H9 (cell line): ENCODE data around the gene DGKB. TPM values are rescaled to one million over a fixed set of nuclear protein-coding genes. Genes with fewer than 3 reads are reported as not detected.

Experiments used
- DNase-seq: peaks from one replicate; pipeline ENCODE4 v3.0.0-alpha.2; 2017
- H2AFZ ChIP-seq: one replicate; pipeline ENCODE4 v1.6.1; 2013; ENCODE audit warnings: mild to moderate bottlenecking, low read length, control low read depth, moderate library complexity
- H2AK5ac ChIP-seq: 2 replicates; pipeline ENCODE4 v1.6.1; 2013; ENCODE audit warnings: low read length, control low read depth, mixed read lengths; ENCODE audit not compliant: insufficient read length
- H2BK120ac ChIP-seq: one replicate; pipeline ENCODE4 v1.6.1; 2013; ENCODE audit warnings: low read depth, mild to moderate bottlenecking, low read length, control low read depth, inconsistent platforms; ENCODE audit not compliant: poor library complexity, severe bottlenecking
- H2BK12ac ChIP-seq: 2 replicates; pipeline ENCODE4 v1.6.1; 2013; ENCODE audit warnings: low read length, control low read depth, mixed read lengths, low read depth; ENCODE audit not compliant: insufficient read length
- H2BK15ac ChIP-seq: 2 replicates; pipeline ENCODE4 v1.6.1; 2013; ENCODE audit warnings: low read depth, low read length, control low read depth
- H2BK20ac ChIP-seq: one replicate; pipeline ENCODE4 v1.6.1; 2013; ENCODE audit warnings: low read depth, mild to moderate bottlenecking, low read length, control low read depth, inconsistent platforms; ENCODE audit not compliant: poor library complexity, severe bottlenecking
- H2BK5ac ChIP-seq: 2 replicates; pipeline ENCODE4 v1.6.1; 2013; ENCODE audit warnings: low read length, control low read depth, mixed read lengths; ENCODE audit not compliant: insufficient read length
- H3K14ac ChIP-seq: 2 replicates; pipeline ENCODE4 v1.6.1; 2013; ENCODE audit warnings: low read length, control low read depth; ENCODE audit not compliant: insufficient read depth
- H3K18ac ChIP-seq: 2 replicates; pipeline ENCODE4 v1.6.1; 2013; ENCODE audit warnings: low read depth, mild to moderate bottlenecking, mixed read lengths, low read length, control low read depth; ENCODE audit not compliant: insufficient read length
- H3K23ac ChIP-seq: 2 replicates; pipeline ENCODE4 v1.6.1; 2013; ENCODE audit warnings: low read length, control low read depth, mixed read lengths, low read depth; ENCODE audit not compliant: insufficient read length
- H3K23me2 ChIP-seq: 2 replicates; pipeline ENCODE4 v1.6.1; 2013; ENCODE audit warnings: low read depth, mild to moderate bottlenecking, mixed read lengths, low read length, control low read depth; ENCODE audit not compliant: insufficient read length, poor library complexity, severe bottlenecking
- H3K27ac ChIP-seq: 2 replicates; pipeline ENCODE4 v1.5.1; 2013; ENCODE audit warnings: low read length, control low read depth, mixed read lengths, low read depth; ENCODE audit not compliant: insufficient read length
- H3K27me3 ChIP-seq: 2 replicates; pipeline ENCODE4 v1.6.1; 2013; ENCODE audit warnings: low read length, control low read depth, inconsistent platforms; ENCODE audit not compliant: insufficient read depth
- H3K4ac ChIP-seq: 2 replicates; pipeline ENCODE4 v1.6.1; 2013; ENCODE audit warnings: low read depth, mild to moderate bottlenecking, control low read depth, inconsistent platforms, low read length, moderate library complexity
- H3K4me1 ChIP-seq: 2 replicates; pipeline ENCODE4 v1.6.1; 2013; ENCODE audit warnings: low read length, control low read depth, inconsistent platforms; ENCODE audit not compliant: insufficient read depth
- H3K4me2 ChIP-seq: 2 replicates; pipeline ENCODE4 v1.6.1; 2013; ENCODE audit warnings: low read length, control low read depth, mixed read lengths; ENCODE audit not compliant: insufficient read length, insufficient read depth
- H3K56ac ChIP-seq: 2 replicates; pipeline ENCODE4 v1.6.1; 2013; ENCODE audit warnings: low read depth, mild to moderate bottlenecking, mixed read lengths, low read length, control low read depth; ENCODE audit not compliant: insufficient read length
- H3K79me1 ChIP-seq: 2 replicates; pipeline ENCODE4 v1.6.1; 2013; ENCODE audit warnings: low read depth, mild to moderate bottlenecking, moderate library complexity, low read length, control low read depth, inconsistent platforms; ENCODE audit not compliant: insufficient read depth, poor library complexity, severe bottlenecking
- H3K79me2 ChIP-seq: 2 replicates; pipeline ENCODE4 v1.6.1; 2013; ENCODE audit warnings: low read length, control low read depth, inconsistent platforms; ENCODE audit not compliant: insufficient read depth
- H3K9ac ChIP-seq: 2 replicates; pipeline ENCODE4 v1.6.1; 2013; ENCODE audit warnings: low read length, control low read depth, mixed read lengths; ENCODE audit not compliant: insufficient read length; ENCODE audit errors: extremely low read depth
- H3K9me3 ChIP-seq: one replicate; pipeline ENCODE4 v1.6.1; 2013; ENCODE audit warnings: low read depth, low read length, inconsistent platforms; ENCODE audit not compliant: control insufficient read depth
- H3T11ph ChIP-seq: one replicate; pipeline ENCODE4 v1.6.1; 2013; ENCODE audit warnings: mild to moderate bottlenecking, low read length, control low read depth, inconsistent platforms
- H4K20me1 ChIP-seq: one replicate; pipeline ENCODE4 v1.6.1; 2013; ENCODE audit not compliant: control insufficient read depth, insufficient read length, insufficient read depth
- H4K5ac ChIP-seq: 2 replicates; pipeline ENCODE4 v1.6.1; 2013; ENCODE audit warnings: low read depth, mild to moderate bottlenecking, mixed read lengths, low read length, control low read depth; ENCODE audit not compliant: insufficient read length
- H4K8ac ChIP-seq: replicated peaks from 2 replicates; pipeline ENCODE4 v1.6.1; 2013; ENCODE audit warnings: low read length, control low read depth, mixed read lengths, low read depth; ENCODE audit not compliant: insufficient read length
- H4K91ac ChIP-seq: 2 replicates; pipeline ENCODE4 v1.6.1; 2013; ENCODE audit warnings: low read depth, mild to moderate bottlenecking, moderate library complexity, mixed read lengths, low read length, control low read depth; ENCODE audit not compliant: insufficient read length
- H3K27ac Mint-ChIP-seq, 3 experiments: 2 replicates in 2 of 3; 3 replicates in 1 of 3; pipeline ENCODE4 v1.8.0; 2020 to 2021; ENCODE audit warnings: mixed read lengths in 3 of 3, mild to moderate bottlenecking in 1 of 3, moderate library complexity in 1 of 3
- H3K27me3 Mint-ChIP-seq: 2 replicates; pipeline ENCODE4 v1.8.0; 2021; ENCODE audit warnings: low read depth, mild to moderate bottlenecking, moderate library complexity, mixed read lengths
- H3K36me3 Mint-ChIP-seq, 3 experiments: 2 replicates in 2 of 3; 3 replicates in 1 of 3; pipeline ENCODE4 v1.8.0; 2020 to 2021; ENCODE audit warnings: low read depth in 3 of 3, mixed read lengths in 3 of 3; ENCODE audit not compliant: insufficient read depth in 1 of 3
- H3K4me1 Mint-ChIP-seq, 2 experiments: 2 replicates each; pipeline ENCODE4 v1.8.0; 2020; ENCODE audit warnings: mixed read lengths in 2 of 2
- H3K4me3 Mint-ChIP-seq, 2 experiments: 2 replicates in 1 of 2; 3 replicates in 1 of 2; pipeline ENCODE4 v1.8.0; 2020 to 2021; ENCODE audit warnings: mild to moderate bottlenecking in 2 of 2, mixed read lengths in 2 of 2, moderate library complexity in 1 of 2
- H3K9me3 Mint-ChIP-seq, 2 experiments: 2 replicates in 1 of 2; 3 replicates in 1 of 2; pipeline ENCODE4 v1.8.0; 2020; ENCODE audit warnings: mild to moderate bottlenecking in 2 of 2, mixed read lengths in 2 of 2, moderate library complexity in 1 of 2
- CTCF ChIP-seq: fragments of 200-600 bp; sonication (generic); conservative IDR thresholded peaks from 3 replicates; pipeline ENCODE4 v1.8.0; 2021; ENCODE audit warnings: antibody characterized with exemption, mild to moderate bottlenecking
- WGBS: extraction: QIAGEN DNeasy Blood & Tissue Kit; methylation state at CpG from one replicate; pipeline ENCODE4 v1.1.7; 2013; ENCODE audit warnings: missing lambda C conversion rate, low lambda C conversion rate, mixed read lengths; ENCODE audit not compliant: insufficient read length; ENCODE audit errors: extremely low coverage; 5-methylcytosine and 5-hydroxymethylcytosine counted together
- total RNA-seq: library from RNA; stranded (reverse); gene quantifications from 2 replicates; pipeline ENCODE4 v1.2.1, GENCODE V29; 2021

DGKB gene
- total RNA-seq, 1 experiment from 2014 or later, result 0.26 TPM

- no peak overlapping the region for H3K9ac ChIP-seq
- no peak overlapping the region for H4K8ac ChIP-seq
- Mint-ChIP-seq H3K27me3 (no peaks in the 10 kb centered on the region), H3K9me3 (no peaks in the 10 kb centered on the region), H3K4me3 (no peak overlapping the region), H3K27ac (no peak overlapping the region), H3K36me3 (0 out of 7 replicates have a peak, but pooled peaks cover 0 to under 1% (median 0%) of the 10 kb centered on the region in 3 experiments), H3K4me1 (peaks cover 5 to 15% of the 10 kb centered on the region in 2 experiments)
- H4K91ac ChIP-seq, result no peak overlapping the region
- H3K23ac ChIP-seq, result no peak overlapping the region
- H3K27ac ChIP-seq, result no peak overlapping the region
- H3K9me3 ChIP-seq, result no peaks in the 10 kb centered on the region
- no peak overlapping the region for H4K5ac ChIP-seq
- no peak overlapping the region for H2BK5ac ChIP-seq
- H2AFZ ChIP-seq, result no peak overlapping the region
- H3T11ph ChIP-seq, result no peak overlapping the region
- no peak overlapping the region for H2BK12ac ChIP-seq
- DNase-seq, result no peak
- H3K14ac ChIP-seq, result no peak overlapping the region
- H2BK15ac ChIP-seq, result no peak overlapping the region
- no peaks in the 10 kb centered on the region for H3K79me2 ChIP-seq
- no peaks in the 10 kb centered on the region; the same call in 1 of the 2 replicates for H3K4me1 ChIP-seq
- no peak overlapping the region for H2BK120ac ChIP-seq
- H3K27me3 ChIP-seq, result no peaks in the 10 kb centered on the region
- no peaks in the 10 kb centered on the region for H3K79me1 ChIP-seq
- no peaks in the 10 kb centered on the region for H3K23me2 ChIP-seq
- H3K4ac ChIP-seq, result no peak overlapping the region
- no peaks in the 10 kb centered on the region for H4K20me1 ChIP-seq
- no peak overlapping the region for H2AK5ac ChIP-seq
- WGBS, result no CpG with 5 or more reads among the region's 1 CpG
- H3K4me2 ChIP-seq, result no peak overlapping the region
- H2BK20ac ChIP-seq, result no peak overlapping the region
- no peak overlapping the region for H3K56ac ChIP-seq
- H3K18ac ChIP-seq, result no peak overlapping the region
- TF ChIP-seq CTCF, result no peak
These were observed 422.3 kb downstream of the DGKB start for GRCh38 chr7:14480281-14480680.
